GM19239 (cell line): ENCODE results near the gene MCUR1.
"Not testable (repeated sequence)": the region's sequence is repeated elsewhere in the genome, so short reads cannot be mapped to it uniquely, and the experiment has no call there.

ENCODE experiments used
- DNase-seq: peaks from one replicate; pipeline ENCODE4 v3.0.0; 2011; ENCODE audit warnings: low spot score; ENCODE audit not compliant: insufficient read length
- FAIRE-seq: peaks from 2 replicates; lab custom pipeline; 2011; peaks lifted over from hg19 to GRCh38; lab: Jason Lieb, UNC

The MCUR1 gene

GRCh38 chr6:13787137-13787536 is 27.2 kb downstream of the MCUR1 start:
- DNase-seq, result no peak
- no peak for FAIRE-seq

GRCh38 chr6:13780162-13780561 is 34.2 kb downstream of the MCUR1 start:
- DNase-seq, FAIRE-seq: not testable (repeated sequence)

GRCh38 chr6:13778028-13778427 is 36.3 kb downstream of the MCUR1 start:
- FAIRE-seq, result no peak

GRCh38 chr6:13776602-13777001 is 37.8 kb downstream of the MCUR1 start:
- FAIRE-seq (no peak), DNase-seq (no peak)

More at GRCh38 chr6:13778028-13778427, 36.3 kb downstream of the MCUR1 start:
- DNase-seq, result no peak

GRCh38 chr6:13775466-13775865 is 38.9 kb downstream of the MCUR1 start:
- DNase-seq, FAIRE-seq: not testable (repeated sequence)

DNA sequence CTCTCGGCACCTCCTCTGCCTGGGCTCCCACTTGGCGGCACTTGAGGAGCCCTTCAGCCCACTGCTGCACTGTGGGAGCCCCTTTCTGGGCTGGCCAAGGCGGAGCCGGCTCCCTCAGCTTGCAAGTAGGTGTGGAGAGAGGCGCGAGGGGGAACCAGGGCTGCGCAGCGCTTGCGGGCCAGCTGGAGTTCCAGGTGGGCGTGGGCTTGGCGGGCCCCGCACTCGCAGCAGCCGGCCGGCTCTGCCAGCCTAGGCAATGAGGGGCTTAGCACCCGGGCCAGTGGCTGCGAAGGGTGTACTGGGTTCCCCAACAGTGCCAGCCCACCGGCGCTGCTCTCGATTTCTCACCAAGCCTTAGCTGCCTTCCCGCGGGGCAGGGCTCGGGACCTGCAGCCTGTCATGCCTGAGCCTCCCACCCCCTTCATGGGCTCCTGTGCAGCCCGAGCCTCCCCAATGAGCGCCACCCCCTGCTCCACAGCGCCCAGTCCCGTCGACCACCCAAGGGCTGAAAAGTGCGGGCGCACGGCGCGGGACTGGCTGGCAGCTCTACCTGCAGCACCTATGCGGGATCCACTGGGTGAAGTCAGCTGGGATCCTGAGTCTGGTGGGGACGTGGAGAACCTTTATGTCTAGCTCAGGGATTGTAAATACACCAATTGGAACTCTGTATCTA is 41.9 kb downstream of the MCUR1 start:
- FAIRE-seq, DNase-seq: not testable (repeated sequence)

- FAIRE-seq (no peak), DNase-seq (no peak)
These were observed 44.7 kb downstream of the MCUR1 start for GRCh38 chr6:13769655-13770053.

GRCh38 chr6:13769034-13769654 is 45.2 kb downstream of the MCUR1 start:
- FAIRE-seq, result no peak
- no peak for DNase-seq

- FAIRE-seq (peak; percentile 40), DNase-seq (no peak)
These were observed 47.1 kb downstream of the MCUR1 start for GRCh38 chr6:13767121-13767808.

- DNase-seq, result no peak
- FAIRE-seq, result no peak
These were observed 48.1 kb downstream of the MCUR1 start for GRCh38 chr6:13766201-13766634.

DNA sequence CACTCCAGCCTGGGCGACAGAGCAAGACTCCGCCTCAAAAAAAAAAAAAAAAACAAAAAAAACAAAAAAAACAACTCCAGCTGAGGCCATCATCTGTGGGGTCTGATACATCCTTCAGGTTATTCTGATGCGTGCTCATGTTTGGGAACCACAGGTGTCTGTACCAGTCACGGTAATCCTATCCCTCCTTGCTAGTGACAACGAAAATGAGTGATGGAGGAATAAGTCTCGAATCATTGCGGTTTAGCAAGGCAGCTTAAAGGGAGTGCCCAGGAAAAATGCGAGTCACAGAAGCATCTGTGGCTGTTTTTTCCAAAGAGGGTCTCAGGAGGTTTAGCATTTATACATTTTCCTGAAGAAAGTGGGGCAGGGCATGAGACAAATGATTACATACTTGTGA is 48.8 kb downstream of the MCUR1 start:
- FAIRE-seq, result no peak
- DNase-seq, result no peak

GRCh38 chr6:13764996-13765395 is 49.4 kb downstream of the MCUR1 start:
- FAIRE-seq (no peak), DNase-seq (no peak)

DNA sequence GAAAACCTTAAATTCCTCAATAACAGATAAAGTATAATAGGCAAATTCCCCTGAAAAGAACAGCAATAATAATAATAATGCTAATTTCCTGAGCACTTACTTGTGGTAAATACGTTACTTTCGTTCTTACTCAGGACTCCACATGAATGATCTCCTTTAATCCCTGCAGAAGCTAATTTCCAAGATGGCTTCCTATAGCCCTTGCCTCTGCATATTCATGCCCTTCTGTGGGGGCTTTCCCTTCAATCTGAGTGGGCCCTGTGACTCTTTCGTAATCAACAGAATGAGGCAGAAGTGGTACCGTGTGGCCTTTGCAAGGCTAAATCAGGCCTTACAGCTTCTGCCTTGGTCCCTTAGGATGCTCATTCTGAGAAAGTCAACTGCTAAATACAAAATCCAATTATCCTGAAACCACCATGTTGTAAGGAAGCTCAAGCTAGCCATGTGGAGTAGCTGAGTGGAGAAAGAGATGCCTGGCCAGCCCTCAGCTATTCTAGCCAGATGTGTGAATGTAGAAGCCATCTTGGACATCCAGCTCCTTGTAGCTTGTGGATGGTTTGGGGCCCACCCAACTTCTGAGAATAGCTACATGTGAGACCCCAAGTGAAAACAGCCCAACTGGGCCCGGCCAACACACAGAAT is 50.5 kb downstream of the MCUR1 start:
- DNase-seq (peak; percentile 54), FAIRE-seq (peak; percentile 80)

DNA sequence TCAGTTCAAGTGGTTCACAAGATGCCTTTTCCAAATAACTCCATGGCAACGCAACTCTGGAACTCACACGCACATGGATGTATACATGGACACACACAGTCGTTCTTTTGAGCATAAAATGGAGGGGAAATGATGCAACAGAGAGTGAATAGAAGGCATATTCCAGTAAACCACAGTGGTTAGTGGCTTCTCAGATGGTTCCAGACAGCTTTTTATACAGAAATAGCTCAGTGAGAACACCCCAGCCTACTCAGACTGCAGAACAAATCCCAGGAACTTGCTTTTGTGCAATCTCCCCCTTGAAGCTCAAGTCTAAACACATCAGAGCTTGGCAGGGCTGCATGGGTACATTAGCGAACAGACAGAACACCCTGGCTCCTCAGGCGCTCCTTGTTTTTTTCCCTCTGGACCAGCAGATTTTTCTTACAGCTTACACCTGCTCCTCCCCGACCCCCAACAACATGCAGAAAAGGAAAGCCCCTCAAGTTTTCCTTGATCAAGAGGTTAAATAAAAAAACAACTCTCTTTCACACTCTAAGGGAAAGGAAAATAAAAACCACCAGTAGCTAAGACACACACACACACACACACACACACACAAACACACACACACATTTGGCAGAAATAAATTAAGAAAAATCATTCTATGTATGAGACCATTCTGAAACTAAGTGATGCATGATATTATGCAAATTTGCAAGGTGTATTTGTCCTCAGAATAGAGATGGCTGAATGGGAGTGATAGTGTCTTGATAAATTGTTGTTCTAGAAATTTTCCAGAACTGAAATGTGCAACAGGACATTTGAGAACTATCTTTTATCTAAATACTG is 51.5 kb downstream of the MCUR1 start:
- DNase-seq, result no peak
- peak; percentile 58 for FAIRE-seq

DNA sequence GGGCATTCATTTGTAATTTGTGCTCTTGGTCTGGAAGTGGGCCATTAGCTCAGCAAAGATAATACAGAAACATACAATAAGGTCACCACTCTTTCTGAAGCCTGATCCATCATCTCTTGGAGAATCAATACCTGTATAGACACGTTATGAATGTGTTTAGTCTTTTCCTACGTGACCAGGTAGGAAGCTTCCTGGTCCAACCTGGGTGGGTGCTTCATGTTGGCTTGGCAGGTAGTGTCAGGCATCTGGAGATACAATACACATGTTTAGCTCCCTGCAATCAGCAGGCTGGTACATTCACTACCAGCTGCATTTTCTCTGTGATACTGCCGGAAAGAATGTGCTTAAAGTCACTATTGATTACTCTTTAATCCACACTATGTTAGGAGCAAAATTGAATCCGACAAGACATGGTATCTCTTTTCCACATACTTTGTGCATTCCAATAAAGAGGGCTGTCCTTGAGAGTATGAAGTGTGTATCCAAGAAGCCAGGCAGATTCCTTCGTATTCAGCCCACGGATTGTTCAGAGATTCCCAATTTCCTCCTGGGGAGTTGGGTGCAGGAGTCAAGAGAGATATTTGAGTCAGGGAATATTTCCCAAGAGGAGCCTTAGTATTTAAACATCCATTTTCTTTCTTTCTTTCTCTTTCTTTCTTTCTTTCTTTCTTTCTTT is 52.9 kb downstream of the MCUR1 start:
- DNase-seq, result no peak

DNA sequence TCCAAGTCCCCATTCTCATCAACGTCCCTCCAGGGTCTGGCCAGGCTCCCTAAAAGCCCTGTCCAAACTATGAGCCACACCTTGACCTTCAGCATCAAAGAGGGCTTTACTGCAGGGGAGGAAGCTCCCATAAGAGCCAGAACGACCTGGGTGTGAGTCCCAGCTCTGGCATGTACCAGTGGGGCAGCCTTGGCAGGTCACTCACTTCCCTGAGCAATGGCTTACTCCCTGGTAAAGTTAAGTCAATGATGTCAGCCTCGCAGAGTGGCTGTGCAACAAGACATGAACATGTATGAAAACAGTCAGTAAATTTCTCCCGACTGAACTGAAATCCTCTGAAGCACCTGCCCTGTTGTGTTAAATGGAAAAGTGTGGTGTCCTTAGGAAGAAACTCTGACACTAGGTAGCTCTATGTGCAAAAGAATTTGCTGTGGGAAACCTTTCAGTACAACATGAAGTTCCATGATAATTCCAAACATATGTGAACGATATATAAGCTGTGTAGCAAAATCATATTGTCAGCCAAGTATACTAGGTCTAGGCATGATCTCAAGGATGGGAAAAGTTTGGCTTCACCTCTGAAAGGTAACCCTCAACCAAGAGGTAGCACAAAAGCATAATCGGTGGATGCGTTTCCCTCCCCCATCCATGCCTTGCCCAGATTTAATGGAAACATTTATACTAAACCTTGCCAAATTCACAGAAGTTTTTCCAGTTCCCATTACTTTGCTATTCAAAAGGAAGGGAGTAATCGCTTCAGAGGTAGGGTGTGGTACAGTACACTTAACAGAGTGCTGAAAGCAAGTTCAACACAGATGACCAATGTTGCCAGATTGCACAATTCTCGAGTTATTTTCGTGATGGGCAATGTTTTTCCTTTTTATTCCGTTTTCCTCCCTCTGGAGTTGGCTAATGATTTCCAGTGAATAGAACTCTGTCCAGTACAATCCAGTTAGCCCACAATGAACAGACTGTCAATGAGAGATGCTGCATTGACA is 53.8 kb downstream of the MCUR1 start:
- FAIRE-seq, result no peak

More for the DNA sequence above, 52.9 kb downstream of the MCUR1 start:
- no peak for FAIRE-seq

GRCh38 chr6:13759025-13759424 is 55.3 kb downstream of the MCUR1 start:
- DNase-seq (no peak), FAIRE-seq (no peak)

More for the DNA sequence above, 53.8 kb downstream of the MCUR1 start:
- DNase-seq, result no peak

GRCh38 chr6:13754644-13755043 is 59.7 kb downstream of the MCUR1 start:
- no peak for FAIRE-seq

More at GRCh38 chr6:13754644-13755043, 59.7 kb downstream of the MCUR1 start:
- DNase-seq, result no peak
